BJ (cell line): ENCODE data around the gene MYCBPAP. TPM values are rescaled to one million over a fixed set of nuclear protein-coding genes. Genes with fewer than 3 reads are reported as not detected.

Experiments used
- CTCF ChIA-PET: fragments of 350-600 bp; formaldehyde crosslinking; extraction: SDS; loops from one replicate; lab custom pipeline; 2021; ENCODE audit warnings: antibody characterized with exemption, inconsistent platforms; lab: Yijun Ruan, JAX
- POLR2A ChIA-PET: fragments of 300-600 bp; sonication (Branson Sonifier 250); formaldehyde crosslinking; extraction: SDS; loops from one replicate; lab custom pipeline; 2021; ENCODE audit warnings: antibody characterized with exemption; lab: Charles Lee
- DNase-seq: peaks from one replicate; pipeline ENCODE4 v3.0.0-alpha.2; 2011; ENCODE audit warnings: low read depth
- H3K27me3 ChIP-seq: 2 replicates; pipeline ENCODE4 v1.6.0; 2011; ENCODE audit warnings: low read length; ENCODE audit not compliant: control insufficient read depth, insufficient read depth
- H3K36me3 ChIP-seq: 2 replicates; pipeline ENCODE4 v1.5.1; 2011; ENCODE audit warnings: low read length; ENCODE audit not compliant: control insufficient read depth, insufficient read depth
- H3K4me3 ChIP-seq: 2 replicates; pipeline ENCODE4 v1.5.1; 2011; ENCODE audit warnings: low read depth, mild to moderate bottlenecking, control low read depth, low read length
- CTCF ChIP-seq: IDR thresholded peaks from 2 replicates; pipeline ENCODE4 v1.5.1; 2011; ENCODE audit warnings: low read depth, mild to moderate bottlenecking, control low read depth, inconsistent platforms, low read length, moderate library complexity; ENCODE audit not compliant: insufficient read depth
- polyA plus RNA-seq: library from polyadenylated mRNA; depleted of rRNA; stranded (reverse); fragments of >200 nt; gene quantifications from 2 replicates; pipeline ENCODE4 v1.2.3, GENCODE V29; 2011

MYCBPAP gene
- polyA plus RNA-seq, 1 experiment, result 0.67 TPM

- Histone ChIP-seq H3K4me3 (no peak overlapping the region), H3K36me3 (no peaks in the 10 kb centered on the region), H3K27me3 (peaks cover 31% of the 10 kb centered on the region)
- CTCF ChIA-PET, result interaction anchor here (0.9 to 6.2 kb wide), 5 partner anchors 14 to 129 kb away, joined by 4 to 34 read pairs (median 4); no protein-coding TSS in a partner anchor
- no peak for DNase-seq
- POLR2A ChIA-PET, result no interaction called here
- no peak for TF ChIP-seq CTCF
Measured at GRCh38 chr17:50565402-50566350, 57.4 kb downstream of the MYCBPAP start.

- DNase-seq, result no peak
- POLR2A ChIA-PET, result no interaction called here
- CTCF ChIA-PET, result interaction anchor here (0.9 kb wide), 1 partner anchor 13 kb away, joined by 4 read pairs; no protein-coding TSS in a partner anchor
- TF ChIP-seq CTCF, result no peak
- peaks cover 26% of the 10 kb centered on the region for H3K27me3 ChIP-seq
- H3K36me3 ChIP-seq, result no peaks in the 10 kb centered on the region
- no peak overlapping the region for H3K4me3 ChIP-seq
Measured at GRCh38 chr17:50566886-50567285, 58.6 kb downstream of the MYCBPAP start.

DNA sequence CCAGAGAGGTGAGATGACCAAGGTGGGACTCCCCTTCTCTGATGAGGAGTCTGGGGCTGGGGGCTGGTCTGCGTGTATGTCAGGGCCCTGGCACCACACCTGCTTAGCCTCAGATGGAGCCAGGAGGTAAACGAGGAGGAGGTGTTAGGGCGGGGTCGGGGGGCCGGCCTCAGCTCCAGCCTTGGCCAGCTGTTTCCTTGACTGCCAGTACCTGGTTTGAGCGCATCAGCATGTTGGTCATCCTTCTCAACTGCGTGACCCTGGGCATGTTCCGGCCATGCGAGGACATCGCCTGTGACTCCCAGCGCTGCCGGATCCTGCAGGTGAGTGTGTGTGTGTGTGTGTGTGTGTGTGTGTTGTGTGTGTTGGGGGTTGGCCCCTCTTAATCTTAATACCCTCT, 60.4 kb downstream of the MYCBPAP start:
- Histone ChIP-seq H3K27me3 (peaks cover 9% of the 10 kb centered on the region), H3K36me3 (no peaks in the 10 kb centered on the region), H3K4me3 (no peak overlapping the region)
- TF ChIP-seq CTCF, result no peak
- no peak for DNase-seq
- ChIA-PET CTCF (no interaction called here), POLR2A (no interaction called here)

GRCh38 chr17:50569592-50569991, 61.4 kb downstream of the MYCBPAP start:
- TF ChIP-seq CTCF, result no peak
- Histone ChIP-seq H3K36me3 (no peaks in the 10 kb centered on the region), H3K4me3 (no peak overlapping the region), H3K27me3 (peaks cover 8% of the 10 kb centered on the region)
- POLR2A ChIA-PET, result no interaction called here
- DNase-seq, result no peak
- CTCF ChIA-PET, result no interaction called here

DNA sequence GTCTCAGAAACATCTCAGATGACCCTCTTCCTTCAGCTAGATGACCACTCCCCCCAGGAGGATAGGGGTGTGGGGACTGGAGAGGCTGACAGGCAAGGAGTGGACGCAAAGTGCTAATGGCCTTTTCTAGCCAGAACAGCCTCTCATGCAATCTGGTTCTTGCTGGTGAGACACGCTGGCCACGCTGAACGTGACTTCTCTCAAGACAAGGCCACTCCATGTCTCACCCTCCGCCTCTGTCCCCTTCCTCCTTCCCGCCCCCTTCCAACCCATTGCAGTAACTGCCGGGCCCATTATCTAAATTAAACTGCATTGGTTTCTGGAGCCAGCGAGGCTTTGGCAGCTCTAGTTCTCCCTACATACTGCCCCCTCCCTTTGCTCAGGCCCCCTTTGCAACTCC, 61.8 kb downstream of the MYCBPAP start:
- Histone ChIP-seq H3K36me3 (no peaks in the 10 kb centered on the region), H3K4me3 (no peak overlapping the region), H3K27me3 (peaks cover 8% of the 10 kb centered on the region)
- CTCF ChIA-PET, result no interaction called here
- POLR2A ChIA-PET, result no interaction called here
- no peak for DNase-seq
- TF ChIP-seq CTCF, result no peak
